GM21723 (cell line): ENCODE results near the gene GCSH.
A peak's percentile ranks its signal among the peaks of the same experiment; 100 is the strongest.
"Not testable (repeated sequence)": the region's sequence is repeated elsewhere in the genome, so short reads cannot be mapped to it uniquely, and the experiment has no call there.

Experiments used
- ATAC-seq: cut with Tn5 transposase; IDR thresholded peaks from one replicate; pipeline ENCODE4 v1.9.1; 2021; ENCODE audit warnings: mild to moderate bottlenecking, moderate library complexity; ENCODE audit not compliant: unreplicated experiment

Gene GCSH

GRCh38 chr16:81095953-81096714 is at the start of gene GCSH:
TSS of gene GCSH (minus strand) at chr16:81096395. CDS start at chr16:81096278, 117 bp downstream.
- peak; percentile 98 for ATAC-seq

- ATAC-seq, result no peak
Observed at GRCh38 chr16:81143921-81144471, 47.8 kb upstream of the GCSH start.

GRCh38 chr16:81142864-81143263 is 46.7 kb upstream of the GCSH start:
- no peak for ATAC-seq

GRCh38 chr16:81140930-81141780 is 45.0 kb upstream of the GCSH start:
- no peak for ATAC-seq

- no peak for ATAC-seq
Observed at GRCh38 chr16:81138831-81139557, 42.8 kb upstream of the GCSH start.

GRCh38 chr16:81137754-81138153 is 41.6 kb upstream of the GCSH start:
- no peak for ATAC-seq

- ATAC-seq, result no peak
Observed at GRCh38 chr16:81136390-81137335, 40.5 kb upstream of the GCSH start.

GRCh38 chr16:81130126-81130525 is 33.9 kb upstream of the GCSH start:
- no peak for ATAC-seq

GRCh38 chr16:81128726-81129524 is 32.7 kb upstream of the GCSH start:
- no peak for ATAC-seq

- no peak for ATAC-seq
Observed at GRCh38 chr16:81127051-81127450, 30.9 kb upstream of the GCSH start.

GRCh38 chr16:81123092-81123852 is 27.1 kb upstream of the GCSH start:
- no peak for ATAC-seq

- no peak for ATAC-seq
Observed at GRCh38 chr16:81121474-81121990, 25.3 kb upstream of the GCSH start.

GRCh38 chr16:81117436-81117835 is 21.2 kb upstream of the GCSH start:
- no peak for ATAC-seq

GRCh38 chr16:81116285-81116684 is 20.1 kb upstream of the GCSH start:
- ATAC-seq, result no peak

- no peak for ATAC-seq
Observed at GRCh38 chr16:81112453-81112852, 16.3 kb upstream of the GCSH start.

GRCh38 chr16:81109274-81109673 is 13.1 kb upstream of the GCSH start:
- not testable (repeated sequence) for ATAC-seq

- ATAC-seq, result no peak
Observed at GRCh38 chr16:81107511-81107910, 11.3 kb upstream of the GCSH start.

GRCh38 chr16:81106826-81107503 is 10.8 kb upstream of the GCSH start:
- no peak for ATAC-seq
